Activated CD8-positive, alpha-beta memory T cell treated with anti-CD3 and anti-CD28 coated beads for 36 hours (primary cell): Measurements from ENCODE around the gene KPTN. TPM values are rescaled to one million over a fixed set of nuclear protein-coding genes. Genes with fewer than 3 reads are reported as not detected.

Experiments
- CTCF ChIA-PET: fragments of 350-600 bp; sonication (Branson Sonifier 250); formaldehyde crosslinking; loops from one replicate; lab custom pipeline; 2021; ENCODE audit warnings: antibody characterized with exemption; lab: Charles Lee
- POLR2A ChIA-PET: fragments of 350-600 bp; sonication (Branson Sonifier 250); formaldehyde crosslinking; loops from one replicate; lab custom pipeline; 2021; ENCODE audit warnings: antibody characterized with exemption; lab: Charles Lee
- total RNA-seq, 2 experiments: library from RNA; stranded (reverse); gene quantifications; one replicate each; pipeline ENCODE4 v1.2.3, GENCODE V29; 2021

The KPTN gene
- total RNA-seq, 2 experiments from 2014 or later = 9.5 to 10.4 TPM

GRCh38 chr19:47432091-47432490, 51.9 kb downstream of the KPTN start:
- ChIA-PET CTCF (interaction anchor here (1.1 to 7.3 kb wide), 3 partner anchors 55 to 275 kb away, joined by 3 to 70 read pairs (median 13); no protein-coding TSS in a partner anchor), POLR2A (interaction anchor here (0.6 kb wide), 1 partner anchor 82 kb away, joined by 3 read pairs; no protein-coding TSS in a partner anchor)

DNA sequence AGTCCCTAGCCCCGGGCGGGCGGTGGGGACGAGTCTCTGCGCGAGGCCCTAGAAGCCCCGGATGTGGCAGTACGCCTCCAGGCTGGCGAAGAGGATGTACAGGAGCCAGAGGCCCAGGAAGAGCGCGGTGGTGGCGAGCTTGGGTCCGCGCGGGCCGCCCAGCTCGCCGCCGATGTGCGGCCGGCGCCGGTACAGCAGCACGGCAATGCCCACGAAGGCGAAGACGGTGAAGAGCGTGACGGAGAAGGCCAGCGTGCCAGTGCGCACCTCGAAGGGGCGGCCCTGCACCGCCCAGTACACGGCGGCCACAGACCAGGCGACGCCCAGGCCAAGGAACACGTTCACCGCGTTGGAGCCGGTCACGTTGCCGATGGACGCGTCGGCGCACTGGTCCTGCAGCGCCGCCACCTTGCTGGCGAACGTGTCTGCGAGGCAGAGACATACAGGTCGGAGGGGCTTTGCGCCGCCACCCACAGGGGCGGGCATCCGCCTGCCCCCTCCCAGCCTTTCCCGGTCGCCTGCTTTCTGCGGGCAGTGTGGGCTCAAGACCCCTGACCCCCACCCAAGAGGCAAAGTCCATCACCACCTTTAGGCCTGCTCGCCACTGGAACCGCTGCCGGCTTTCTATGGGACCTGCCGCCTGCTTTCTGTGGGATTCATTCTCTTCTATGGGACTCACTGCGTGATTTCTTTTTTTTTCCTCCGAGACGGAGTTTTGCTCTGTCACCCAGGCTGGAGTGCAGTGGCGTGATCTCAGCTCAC, 53.8 kb downstream of the KPTN start:
- ChIA-PET POLR2A (interaction anchor here (0.6 kb wide), 1 partner anchor 180 kb away, joined by 4 read pairs; no protein-coding TSS in a partner anchor), CTCF (interaction anchor here (0.6 to 1.6 kb wide), 6 partner anchors 17 to 277 kb away, joined by 3 to 5 read pairs (median 3); no protein-coding TSS in a partner anchor)

- ChIA-PET POLR2A (interaction anchor here (0.6 kb wide), 2 partner anchors 121 to 181 kb away, joined by 4 to 5 read pairs; no protein-coding TSS in a partner anchor), CTCF (interaction anchor here (0.6 to 1.9 kb wide), 11 partner anchors 7 to 278 kb away, joined by 3 to 13 read pairs (median 5); partner anchors contain the start of gene KPTN)
Measured at GRCh38 chr19:47429140-47429793, 54.8 kb downstream of the KPTN start.

DNA sequence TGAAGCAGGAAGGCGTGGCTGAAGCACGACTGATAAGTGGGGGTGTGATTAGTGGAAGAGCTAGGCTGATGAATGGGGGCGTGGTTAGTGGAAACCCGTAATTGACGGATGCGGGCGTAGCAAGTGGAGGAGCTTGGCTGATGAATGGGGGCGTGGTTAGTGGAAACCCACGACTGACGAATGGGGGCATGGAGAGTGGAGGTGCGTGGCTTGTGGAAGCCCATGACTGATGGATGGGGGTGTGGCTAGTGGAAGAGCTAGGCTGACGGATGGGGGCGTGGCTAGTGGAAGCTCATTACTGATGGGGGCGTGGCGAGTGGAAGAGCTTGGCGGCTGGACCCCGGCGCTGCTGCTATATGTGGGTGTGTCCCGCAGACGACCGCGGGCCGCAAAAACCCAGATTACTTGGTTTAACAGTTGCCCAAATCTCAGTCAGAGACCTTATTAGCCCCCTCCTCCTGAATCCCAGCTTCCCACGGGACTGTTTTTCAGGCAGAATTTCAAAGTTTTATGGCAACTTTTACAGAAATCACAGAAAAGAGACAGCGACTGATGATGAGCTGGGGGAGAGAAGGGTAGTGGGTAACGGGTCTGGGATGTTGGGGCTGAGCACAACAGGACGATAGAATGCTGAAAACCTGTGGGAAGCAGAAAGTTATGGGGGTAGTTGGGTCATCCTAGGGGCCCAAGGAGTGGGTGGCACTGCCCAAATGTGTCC, 55.7 kb downstream of the KPTN start:
- POLR2A ChIA-PET = interaction anchor here (0.5 to 0.8 kb wide), 4 partner anchors 105 to 185 kb away, joined by 3 to 5 read pairs (median 4); no protein-coding TSS in a partner anchor
- CTCF ChIA-PET = interaction anchor here (0.5 to 1.9 kb wide), 11 partner anchors 8 to 279 kb away, joined by 3 to 13 read pairs (median 6); partner anchors contain the start of gene KPTN

GRCh38 chr19:47427241-47428176, 56.5 kb downstream of the KPTN start:
- POLR2A ChIA-PET = interaction anchor here (0.6 to 0.8 kb wide), 2 partner anchors 137 to 186 kb away, joined by 3 to 5 read pairs; no protein-coding TSS in a partner anchor
- CTCF ChIA-PET = interaction anchor here (0.5 to 1.9 kb wide), 10 partner anchors 9 to 279 kb away, joined by 3 to 13 read pairs (median 5); partner anchors contain the start of gene KPTN

Other genes with a start within 250 kb of the KPTN start
- 10 to 100 TPM; 21.3 to 22.3 TPM for gene CCDC9, start 227.7 kb downstream of the KPTN start, total RNA-seq
- 1 to 10 TPM; 7.6 to 8.2 TPM for gene INAFM1, start 209.3 kb downstream of the KPTN start, total RNA-seq
- under 1 TPM; 0.86 to 0.99 TPM for gene C5AR1, start 174.4 kb downstream of the KPTN start, total RNA-seq
- not detected for gene C5AR2, start 152.0 kb downstream of the KPTN start, total RNA-seq
- 10 to 100 TPM; 22.3 to 23.3 TPM for gene DHX34, start 134.9 kb downstream of the KPTN start, total RNA-seq
- gene MEIS3, start 64.7 kb downstream of the KPTN start, total RNA-seq = not detected
- not detected for gene SLC8A2, start 12.3 kb downstream of the KPTN start, total RNA-seq
- gene NAPA, start 30.8 kb upstream of the KPTN start, total RNA-seq = 10 to 100 TPM; 59.0 to 68.5 TPM
- not detected for gene ZNF541, start 88.9 kb upstream of the KPTN start, total RNA-seq
- 10 to 100 TPM in 1 of 2 experiments, 1 to 10 TPM in 1; 9.3 to 10.9 TPM for gene BICRA, start 124.9 kb upstream of the KPTN start, total RNA-seq
- gene EHD2, start 229.2 kb upstream of the KPTN start, total RNA-seq = under 1 TPM; 0.10 to 0.17 TPM